GM12872 (cell line): ENCODE data around the gene MYO9B.

ENCODE experiments used
- CTCF ChIP-seq: IDR thresholded peaks from 3 replicates; pipeline ENCODE4 v1.5.1; 2011; ENCODE audit warnings: low read depth, mild to moderate bottlenecking, low read length, moderate library complexity; ENCODE audit not compliant: insufficient read depth

The MYO9B gene

GRCh38 chr19:17249887-17250548 lies 174.4 kb downstream of the MYO9B start:
- TF ChIP-seq CTCF = no peak

- TF ChIP-seq CTCF = no peak
These were observed 179.1 kb downstream of the MYO9B start for GRCh38 chr19:17254636-17255035.

GRCh38 chr19:17255150-17255621 lies 179.6 kb downstream of the MYO9B start:
- no peak for TF ChIP-seq CTCF

GRCh38 chr19:17256130-17256529 lies 180.6 kb downstream of the MYO9B start:
- TF ChIP-seq CTCF = no peak

GRCh38 chr19:17259118-17259780 lies 183.7 kb downstream of the MYO9B start:
- TF ChIP-seq CTCF = no peak

GRCh38 chr19:17259934-17260333 lies 184.4 kb downstream of the MYO9B start:
- no peak for TF ChIP-seq CTCF

GRCh38 chr19:17260842-17261325 lies 185.3 kb downstream of the MYO9B start:
- peak; percentile 99 for TF ChIP-seq CTCF
